Tibial nerve (tissue), 4 donors: ENCODE data around the gene UGT1A6. TPM values are rescaled to one million over a fixed set of nuclear protein-coding genes. Genes with fewer than 3 reads are reported as not detected.

Experiments used
- DNase-seq, 2 donors: peaks; one replicate each; pipeline ENCODE4 v3.0.0-alpha.2; 2019; ENCODE audit warnings: low spot score in 2 of 2
- H3K27ac ChIP-seq, 4 donors: fragments of 200-600 bp; sonication (generic) in 3 of 4; one replicate each; pipeline ENCODE4 v1.5.1; 2017 to 2019; ENCODE audit warnings: mild to moderate bottlenecking in 1 of 4
- H3K27me3 ChIP-seq, 2 donors: fragments of 200-600 bp; sonication (generic) in 1 of 2; one replicate each; pipeline versions ENCODE4 v1.5.1 to v1.6.0; 2017 to 2019
- H3K36me3 ChIP-seq, 3 donors: fragments of 200-600 bp; sonication (generic); one replicate each; pipeline ENCODE4 v1.5.1; 2018 to 2019
- H3K4me1 ChIP-seq, 4 donors: fragments of 200-600 bp; sonication (generic) in 3 of 4; one replicate each; pipeline ENCODE4 v1.5.1; 2017 to 2019
- H3K4me3 ChIP-seq, 4 donors: fragments of 200-600 bp; sonication (generic) in 3 of 4; one replicate each; pipeline ENCODE4 v1.5.1; 2017 to 2019; ENCODE audit warnings: mild to moderate bottlenecking in 1 of 4, moderate library complexity in 1 of 4
- H3K9me3 ChIP-seq, 4 donors: fragments of 200-600 bp; sonication (generic) in 3 of 4; one replicate each; pipeline ENCODE4 v1.5.1; 2017 to 2019
- CTCF ChIP-seq, 5 experiments: fragments of 200-600 bp in 3 of 5; fragments of 450-650 bp in 2 of 5; sonication (generic) in 3 of 5; IDR thresholded peaks; one replicate each; pipeline ENCODE4 v1.5.1; 2016 to 2019; ENCODE audit warnings: antibody characterized with exemption in 5 of 5, mild to moderate bottlenecking in 3 of 5, moderate library complexity in 2 of 5
- EP300 ChIP-seq, 2 donors: sonication (generic); formaldehyde crosslinking; IDR thresholded peaks; one replicate each; pipeline ENCODE4 v1.6.1; 2017; ENCODE audit warnings: antibody characterized with exemption in 2 of 2, mild to moderate bottlenecking in 1 of 2
- POLR2A ChIP-seq, 2 donors: fragments of 450-650 bp; IDR thresholded peaks; one replicate each; pipeline ENCODE4 v1.6.1; 2017; ENCODE audit warnings: antibody characterized with exemption in 2 of 2, mild to moderate bottlenecking in 2 of 2, moderate library complexity in 2 of 2
- WGBS, 2 donors: methylation state at CpG; one replicate each; pipeline ENCODE4 v1.1.5; 2018; 5-methylcytosine and 5-hydroxymethylcytosine counted together
- total RNA-seq, 4 donors: library from RNA; depleted of rRNA; stranded (reverse); fragments of >200 nt; gene quantifications; one replicate each; pipeline ENCODE4 v1.1.0, GENCODE V29; 2016

Gene UGT1A6
- total RNA-seq, 4 donors from 2014 or later: 0.39 TPM; not detected in 3

DNA sequence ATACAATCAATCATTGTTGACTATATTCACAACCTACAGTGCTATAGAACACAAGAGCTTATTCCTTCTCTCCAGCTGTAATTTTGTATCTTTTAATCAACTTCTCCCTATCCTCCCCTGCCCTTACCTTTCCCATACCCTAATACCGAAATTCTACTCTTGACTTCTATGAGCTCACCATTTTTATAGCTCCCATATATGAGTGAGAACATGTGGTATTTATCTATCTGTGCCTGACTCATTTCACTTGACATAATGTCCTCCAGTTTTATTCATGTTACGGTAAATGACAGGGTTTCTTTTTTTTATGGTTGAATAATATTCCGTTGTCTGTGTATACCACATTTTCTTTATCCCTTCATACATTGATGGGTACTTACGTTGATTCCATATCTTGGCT, 88.1 kb downstream of the UGT1A6 start:
- TF ChIP-seq EP300 (IDR thresholded peaks at IDR 0.05): no peak
- TF ChIP-seq CTCF (IDR thresholded peaks at IDR 0.05): no peak
- no peak for TF ChIP-seq POLR2A (IDR thresholded peaks at IDR 0.05)

DNA sequence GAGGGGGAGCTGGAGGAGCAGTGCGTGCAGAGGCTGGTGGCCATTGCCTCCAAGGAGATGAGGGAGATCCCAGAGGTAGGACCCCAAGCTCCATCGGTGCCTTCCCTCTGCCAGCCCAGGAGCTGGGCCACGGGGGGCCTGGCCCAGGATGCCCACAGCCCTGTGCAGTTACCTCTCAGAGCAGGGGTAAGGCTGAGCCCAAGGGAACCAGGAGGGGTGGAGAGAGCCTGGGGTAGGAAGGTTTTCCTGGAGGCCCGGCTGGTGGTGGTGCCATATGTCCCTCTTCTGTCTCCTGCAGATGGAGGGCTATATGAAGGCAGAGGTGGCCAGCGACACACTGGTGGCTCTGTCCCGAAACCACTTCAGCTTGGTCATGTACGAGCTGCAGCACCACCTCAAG, 96.9 kb downstream of the UGT1A6 start:
- Histone ChIP-seq H3K4me1 (no peaks in the 10 kb centered on the region), H3K9me3 (peaks cover 0 to 7% (median 0%) of the 10 kb centered on the region in 4 donors), H3K27me3 (no peaks in the 10 kb centered on the region), H3K4me3 (no peak overlapping the region), H3K36me3 (no peaks in the 10 kb centered on the region), H3K27ac (no peak overlapping the region)
- TF ChIP-seq CTCF (IDR thresholded peaks at IDR 0.05): no peak
- no peak for TF ChIP-seq POLR2A (IDR thresholded peaks at IDR 0.05)
- no peak for TF ChIP-seq EP300 (IDR thresholded peaks at IDR 0.05)
- 85 to 94% methylated on average over 7 of the region's 7 CpGs for WGBS, 2 donors
- no peak for DNase-seq

More for the DNA sequence above, 88.1 kb downstream of the UGT1A6 start:
- H3K4me1 ChIP-seq: no peaks in the 10 kb centered on the region
- H3K4me3 ChIP-seq: no peak overlapping the region
- no peaks in the 10 kb centered on the region for H3K36me3 ChIP-seq
- no peak overlapping the region for H3K27ac ChIP-seq
- 88 to 91% methylated on average over 4 of the region's 4 CpGs for WGBS, 2 donors
- peaks cover 0 to 6% (median 0%) of the 10 kb centered on the region in 4 donors for H3K9me3 ChIP-seq
- H3K27me3 ChIP-seq: no peaks in the 10 kb centered on the region
- DNase-seq: no peak

- DNase-seq: no peak
- TF ChIP-seq POLR2A (IDR thresholded peaks at IDR 0.05) (no peak), EP300 (IDR thresholded peaks at IDR 0.05) (no peak), CTCF (IDR thresholded peaks at IDR 0.05) (no peak)
- WGBS, 2 donors: 83 to 84% methylated on average over 18 of the region's 18 CpGs
Observed at GRCh38 chr2:233791151-233791882, 98.6 kb downstream of the UGT1A6 start.

DNA sequence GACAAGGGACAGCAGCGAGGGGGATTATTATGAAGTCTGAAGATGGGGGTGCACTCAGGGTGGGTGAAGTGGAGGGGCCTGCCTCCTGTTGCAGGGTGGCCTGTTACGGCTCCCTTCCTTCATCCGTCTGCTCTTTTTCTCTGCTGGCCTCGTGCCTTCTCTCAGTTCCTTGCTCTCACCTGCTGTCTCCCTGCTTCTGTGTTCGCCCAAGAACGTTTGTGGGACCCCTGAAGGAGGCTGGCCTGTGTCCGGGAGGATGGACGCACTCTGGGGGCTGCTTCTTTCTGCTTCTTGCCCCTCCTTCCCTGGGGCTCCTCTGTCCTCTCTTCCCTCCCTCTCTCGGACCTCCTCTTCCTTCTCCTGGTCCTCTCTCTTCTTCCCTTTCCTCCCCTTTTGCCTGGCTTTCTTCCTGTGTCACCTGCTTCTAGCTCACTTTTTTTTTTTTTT, 99.2 kb downstream of the UGT1A6 start:
- no peaks in the 10 kb centered on the region for H3K4me1 ChIP-seq
- no peaks in the 10 kb centered on the region for H3K27me3 ChIP-seq
- peaks cover 0 to 4% (median 0%) of the 10 kb centered on the region in 4 donors for H3K9me3 ChIP-seq
- no peak overlapping the region for H3K4me3 ChIP-seq
- no peak overlapping the region for H3K27ac ChIP-seq
- WGBS, 2 donors: 80 to 84% methylated on average over 9 of the region's 9 CpGs
- no peaks in the 10 kb centered on the region for H3K36me3 ChIP-seq
- TF ChIP-seq POLR2A (IDR thresholded peaks at IDR 0.05): no peak
- no peak for TF ChIP-seq EP300 (IDR thresholded peaks at IDR 0.05)
- no peak for TF ChIP-seq CTCF (IDR thresholded peaks at IDR 0.05)
- no peak for DNase-seq

More at GRCh38 chr2:233791151-233791882, 98.6 kb downstream of the UGT1A6 start:
- Histone ChIP-seq H3K27me3 (no peaks in the 10 kb centered on the region), H3K9me3 (peaks cover 0 to 4% (median 0%) of the 10 kb centered on the region in 4 donors), H3K4me1 (no peaks in the 10 kb centered on the region), H3K27ac (no peak overlapping the region), H3K36me3 (no peaks in the 10 kb centered on the region), H3K4me3 (no peak overlapping the region)

DNA sequence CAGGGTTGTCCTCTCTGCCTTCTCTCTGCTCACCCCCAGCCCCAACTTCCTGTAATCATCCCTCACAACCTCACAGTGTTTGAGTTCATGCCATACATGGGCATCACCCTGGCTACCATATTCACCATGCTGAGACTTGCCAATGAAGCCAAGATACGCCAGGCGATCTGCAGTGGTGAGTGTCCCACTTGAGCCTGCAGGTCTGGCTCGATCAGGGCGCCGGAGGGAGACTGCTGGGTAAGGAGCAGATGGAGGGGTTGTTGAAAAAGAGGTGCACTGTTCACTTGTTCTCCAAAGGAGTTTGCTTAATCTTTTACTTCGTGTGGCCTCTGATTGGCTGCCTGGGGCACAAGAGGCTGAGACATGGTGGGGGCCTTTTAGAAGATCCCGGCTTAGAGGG, 100.0 kb downstream of the UGT1A6 start:
- TF ChIP-seq CTCF (IDR thresholded peaks at IDR 0.05) (no peak), EP300 (IDR thresholded peaks at IDR 0.05) (no peak), POLR2A (IDR thresholded peaks at IDR 0.05) (no peak)
- 88 to 94% methylated on average over 7 of the region's 7 CpGs for WGBS, 2 donors
- Histone ChIP-seq H3K36me3 (no peaks in the 10 kb centered on the region), H3K9me3 (peaks cover 0 to 4% (median 0%) of the 10 kb centered on the region in 4 donors), H3K27me3 (no peaks in the 10 kb centered on the region), H3K4me3 (no peak overlapping the region), H3K4me1 (no peaks in the 10 kb centered on the region), H3K27ac (no peak overlapping the region)
- DNase-seq: no peak
